ENCODE measurements around the gene BMP2K.
"Not testable (repeated sequence)": the region's sequence is repeated elsewhere in the genome, so short reads cannot be mapped to it uniquely, and the experiment has no call there.

BMP2K gene

DNA sequence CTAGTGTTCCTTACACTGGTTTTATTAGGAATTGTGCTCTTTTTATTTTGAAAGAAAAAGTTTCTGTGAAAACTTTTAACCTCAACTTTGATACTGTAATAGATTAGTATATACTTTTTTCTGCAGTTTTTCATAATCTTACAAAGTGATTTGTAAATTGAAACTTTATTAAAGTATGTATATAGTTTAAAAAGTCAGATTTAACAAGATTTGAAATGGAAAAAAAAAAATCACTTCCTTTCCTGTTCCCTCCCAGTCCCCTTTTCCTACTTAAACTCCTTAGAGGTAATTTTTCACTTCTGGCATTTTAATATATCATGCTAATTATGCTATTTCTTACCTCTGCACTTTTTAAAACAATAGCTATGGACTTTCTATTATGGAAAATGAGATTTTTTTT lies 113.8 kb downstream of the BMP2K start:
- in situ Hi-C loops (cut with MboI; ENCODE audit: low sequenced_read_pairs, unreplicated experiment), result no loop called here
- no peak for DNase-seq (ENCODE audit: low spot score)
- TF ChIP-seq, protein P1, sequence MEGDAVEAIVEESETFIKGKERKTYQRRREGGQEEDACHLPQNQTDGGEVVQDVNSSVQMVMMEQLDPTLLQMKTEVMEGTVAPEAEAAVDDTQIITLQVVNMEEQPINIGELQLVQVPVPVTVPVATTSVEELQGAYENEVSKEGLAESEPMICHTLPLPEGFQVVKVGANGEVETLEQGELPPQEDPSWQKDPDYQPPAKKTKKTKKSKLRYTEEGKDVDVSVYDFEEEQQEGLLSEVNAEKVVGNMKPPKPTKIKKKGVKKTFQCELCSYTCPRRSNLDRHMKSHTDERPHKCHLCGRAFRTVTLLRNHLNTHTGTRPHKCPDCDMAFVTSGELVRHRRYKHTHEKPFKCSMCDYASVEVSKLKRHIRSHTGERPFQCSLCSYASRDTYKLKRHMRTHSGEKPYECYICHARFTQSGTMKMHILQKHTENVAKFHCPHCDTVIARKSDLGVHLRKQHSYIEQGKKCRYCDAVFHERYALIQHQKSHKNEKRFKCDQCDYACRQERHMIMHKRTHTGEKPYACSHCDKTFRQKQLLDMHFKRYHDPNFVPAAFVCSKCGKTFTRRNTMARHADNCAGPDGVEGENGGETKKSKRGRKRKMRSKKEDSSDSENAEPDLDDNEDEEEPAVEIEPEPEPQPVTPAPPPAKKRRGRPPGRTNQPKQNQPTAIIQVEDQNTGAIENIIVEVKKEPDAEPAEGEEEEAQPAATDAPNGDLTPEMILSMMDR (IDR thresholded peaks at IDR 0.05; ENCODE audit: borderline replicate concordance, control extremely low read depth, extremely low read depth, insufficient read depth, missing control alignments), result no peak

DNA sequence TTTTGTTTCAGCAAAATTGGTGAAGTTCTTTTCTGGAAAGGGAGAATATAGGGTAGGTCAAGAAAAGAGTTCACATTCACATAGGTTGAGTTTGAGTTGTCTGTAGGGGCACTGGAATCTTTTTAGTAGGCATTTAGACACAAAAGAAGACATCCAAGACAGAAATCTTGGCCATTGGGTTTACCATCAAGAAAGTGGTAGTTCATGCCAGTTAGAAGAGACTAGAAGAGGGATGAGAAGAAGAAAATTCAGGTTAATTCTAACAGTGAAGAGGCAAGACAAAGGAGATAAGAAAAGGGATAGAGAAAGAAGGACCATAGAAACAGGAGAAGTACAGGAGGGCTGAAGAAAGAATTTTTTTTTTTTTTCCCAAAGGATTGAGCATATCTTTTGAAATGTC lies 123.2 kb downstream of the BMP2K start:
- in situ Hi-C loops (cut with MboI; ENCODE audit: low sequenced_read_pairs, unreplicated experiment), result no loop called here
- TF ChIP-seq, protein P1 (IDR thresholded peaks at IDR 0.05; ENCODE audit: borderline replicate concordance, control extremely low read depth, extremely low read depth, insufficient read depth, missing control alignments), result no peak
- no peak for DNase-seq (ENCODE audit: low spot score)

DNA sequence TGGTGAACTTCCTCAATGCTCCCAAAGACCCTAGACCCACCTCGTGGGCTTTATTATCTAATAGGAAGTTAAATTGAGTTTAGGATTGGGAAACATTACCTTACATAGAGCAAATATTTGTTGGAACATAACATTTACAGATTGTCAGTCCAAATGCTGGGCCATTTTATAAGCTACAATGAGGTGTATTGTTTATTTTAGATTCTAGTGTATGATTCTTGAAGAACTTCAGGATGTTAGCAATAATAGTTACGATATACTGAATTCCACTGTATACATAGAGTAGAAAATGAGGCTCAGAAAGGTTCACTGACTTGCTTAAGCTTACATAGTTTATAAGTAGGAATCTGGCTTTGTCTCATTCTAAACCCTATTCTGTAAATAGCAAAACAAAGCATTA lies 125.7 kb downstream of the BMP2K start:
- DNase-seq (ENCODE audit: low spot score), result no peak
- TF ChIP-seq, protein P1 (IDR thresholded peaks at IDR 0.05; ENCODE audit: borderline replicate concordance, control extremely low read depth, extremely low read depth, insufficient read depth, missing control alignments), result no peak
- in situ Hi-C loops (cut with MboI; ENCODE audit: low sequenced_read_pairs, unreplicated experiment), result no loop called here

DNA sequence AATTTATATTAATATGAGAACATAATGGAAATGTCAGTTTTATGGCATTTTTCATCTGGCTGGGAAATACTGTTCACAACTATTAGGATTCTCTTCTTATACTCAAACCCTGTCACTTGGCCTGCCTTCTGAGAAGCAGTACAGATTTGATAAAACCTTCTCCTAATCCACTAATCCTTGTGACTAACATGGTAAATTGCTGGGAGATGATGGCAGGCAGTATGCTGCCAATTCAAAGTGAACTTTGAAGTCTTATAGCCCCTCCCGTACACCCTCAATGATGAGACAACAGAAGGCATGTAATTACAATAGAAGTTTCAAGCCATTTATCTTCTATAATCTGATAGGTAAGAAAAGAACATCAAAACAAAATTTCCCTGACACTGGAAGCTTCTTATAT lies 126.1 kb downstream of the BMP2K start:
- TF ChIP-seq, protein P1 (IDR thresholded peaks at IDR 0.05; ENCODE audit: borderline replicate concordance, control extremely low read depth, extremely low read depth, insufficient read depth, missing control alignments), result no peak
- DNase-seq (ENCODE audit: low spot score), result no peak
- in situ Hi-C loops (cut with MboI; ENCODE audit: low sequenced_read_pairs, unreplicated experiment), result no loop called here

DNA sequence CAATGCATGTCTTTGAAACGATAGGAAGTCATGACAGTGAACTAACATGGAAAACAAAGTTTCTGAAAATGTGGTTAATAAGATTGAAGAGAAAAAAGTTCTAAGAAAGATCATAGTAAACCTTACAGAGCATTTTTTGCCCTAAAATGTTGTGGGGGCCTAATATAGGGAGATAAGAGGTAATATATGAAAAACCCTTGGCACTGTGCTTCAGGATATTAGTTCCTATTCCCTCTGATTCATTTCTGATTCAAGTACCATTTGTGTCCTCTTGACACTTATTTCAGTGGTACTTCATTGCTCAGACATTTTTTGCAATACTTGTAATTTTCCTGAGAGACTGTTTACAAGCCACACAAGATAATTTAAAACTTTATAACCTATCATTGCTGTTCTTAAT lies 128.0 kb downstream of the BMP2K start:
- TF ChIP-seq, protein P1 (IDR thresholded peaks at IDR 0.05; ENCODE audit: borderline replicate concordance, control extremely low read depth, extremely low read depth, insufficient read depth, missing control alignments), result no peak
- DNase-seq (ENCODE audit: low spot score), result no peak
- in situ Hi-C loops (cut with MboI; ENCODE audit: low sequenced_read_pairs, unreplicated experiment), result no loop called here

DNA sequence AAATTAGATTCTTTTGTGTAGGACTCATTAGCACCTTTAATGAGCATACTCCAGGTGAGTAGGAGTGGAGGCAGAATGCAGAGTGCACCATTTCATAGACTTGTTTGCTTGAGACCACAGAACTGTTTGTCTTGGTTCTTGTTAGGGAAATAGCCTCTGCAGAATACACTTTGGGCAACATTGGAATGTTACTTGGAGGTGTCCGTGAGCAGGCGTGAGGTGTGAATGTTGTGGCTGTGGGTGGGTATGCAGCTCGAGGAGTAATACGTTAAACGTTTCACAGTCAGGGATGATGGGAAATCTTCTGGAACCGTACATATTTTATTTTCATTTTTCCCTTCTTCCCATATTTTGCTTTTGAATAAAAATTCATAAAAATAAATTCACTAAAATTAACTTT lies 131.5 kb downstream of the BMP2K start:
- in situ Hi-C loops (cut with MboI; ENCODE audit: low sequenced_read_pairs, unreplicated experiment), result no loop called here
- TF ChIP-seq, protein P1 (IDR thresholded peaks at IDR 0.05; ENCODE audit: borderline replicate concordance, control extremely low read depth, extremely low read depth, insufficient read depth, missing control alignments), result no peak
- no peak for DNase-seq (ENCODE audit: low spot score)

DNA sequence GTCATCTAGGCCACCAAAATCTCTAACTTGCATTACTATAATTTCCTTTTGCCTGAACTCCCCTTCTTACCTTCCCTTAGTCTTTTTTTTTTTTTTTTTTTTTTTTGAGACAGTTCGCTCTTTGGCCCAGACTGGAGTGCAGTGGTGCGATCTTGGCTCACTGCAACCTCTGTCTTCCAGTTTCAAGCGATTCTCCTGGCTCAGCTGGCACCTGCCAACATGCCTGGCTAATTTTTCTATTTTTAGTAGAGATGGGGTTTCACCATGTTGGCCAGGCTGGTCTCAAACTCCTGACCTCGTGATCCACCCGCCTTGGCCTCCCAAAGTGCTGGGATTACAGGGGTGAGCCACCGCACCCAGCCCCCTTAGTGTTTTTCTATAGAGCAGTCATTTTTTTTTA lies 132.8 kb downstream of the BMP2K start:
- DNase-seq (ENCODE audit: low spot score); in situ Hi-C loops (cut with MboI; ENCODE audit: low sequenced_read_pairs, unreplicated experiment): not testable (repeated sequence)

Measured in GM13976 (cell line).